Glutamatergic neuron (in vitro differentiated cells): ENCODE measurements around the gene MT1B. TPM values are rescaled to one million over a fixed set of nuclear protein-coding genes. Genes with fewer than 3 reads are reported as not detected.
A peak's percentile ranks its signal among the peaks of the same experiment; 100 is the strongest.

Experiments used
- DNase-seq: peaks from one replicate; pipeline ENCODE4 v3.0.0; 2022
- H3K27ac Mint-ChIP-seq: one replicate; pipeline ENCODE4 v1.8.0; 2020; ENCODE audit warnings: mild to moderate bottlenecking, mixed read lengths, inconsistent platforms; ENCODE audit not compliant: unreplicated experiment
- H3K27me3 Mint-ChIP-seq: one replicate; pipeline ENCODE4 v1.8.0; 2020; ENCODE audit warnings: mild to moderate bottlenecking, moderate library complexity, mixed read lengths, inconsistent platforms; ENCODE audit not compliant: unreplicated experiment
- H3K36me3 Mint-ChIP-seq: one replicate; pipeline ENCODE4 v1.8.0; 2020; ENCODE audit warnings: mild to moderate bottlenecking, mixed read lengths, inconsistent platforms; ENCODE audit not compliant: unreplicated experiment
- H3K4me1 Mint-ChIP-seq: one replicate; pipeline ENCODE4 v1.8.0; 2020; ENCODE audit warnings: mild to moderate bottlenecking, low read depth, mixed read lengths, inconsistent platforms; ENCODE audit not compliant: unreplicated experiment
- H3K4me3 Mint-ChIP-seq: one replicate; pipeline ENCODE4 v1.8.0; 2020; ENCODE audit warnings: mild to moderate bottlenecking, mixed read lengths, inconsistent platforms; ENCODE audit not compliant: unreplicated experiment
- H3K9me3 Mint-ChIP-seq: one replicate; pipeline ENCODE4 v1.8.0; 2020; ENCODE audit warnings: mild to moderate bottlenecking, moderate library complexity, mixed read lengths, inconsistent platforms; ENCODE audit not compliant: unreplicated experiment
- total RNA-seq: library from RNA; stranded (reverse); fragmentation: NEBNext Ultra II Directional; extraction: Animal tissue kit (Norgen Biotek cat#: 25700); gene quantifications from one replicate; pipeline ENCODE4 v1.2.1, GENCODE V29; 2021; ENCODE audit not compliant: unreplicated experiment
- TF ChIP-seq, protein P1 (sequence below): fragments of 200-600 bp; sonication (generic); IDR thresholded peaks from one replicate; pipeline ENCODE4 v1.5.0; 2021; ENCODE audit not compliant: partially characterized antibody, unreplicated experiment

MT1B gene
- total RNA-seq, 1 donor from 2014 or later = not detected

DNA sequence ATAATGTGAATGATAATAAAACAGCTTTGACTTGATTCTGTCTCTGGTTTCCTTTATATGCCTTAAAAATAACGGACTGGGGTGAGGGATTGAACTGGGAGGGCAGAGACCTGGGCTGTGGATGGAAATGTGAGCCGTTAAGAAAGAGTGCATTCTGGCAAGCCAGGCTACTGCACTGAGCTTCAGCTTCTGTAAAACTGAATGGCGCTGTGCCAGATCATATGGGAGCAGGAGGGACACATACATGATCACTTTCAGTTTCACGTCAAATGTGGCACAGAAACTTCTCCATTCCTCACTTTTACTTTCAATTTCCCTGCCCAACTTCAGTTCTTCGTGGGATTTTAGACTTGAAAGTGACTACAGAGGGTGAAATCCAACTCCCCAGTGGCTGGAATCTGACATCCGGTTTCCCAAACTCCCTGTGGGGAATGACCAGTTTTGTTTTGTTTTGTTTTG lies 42.2 kb upstream of the MT1B start:
- Mint-ChIP-seq H3K4me1 (peaks cover 12% of the 10 kb centered on the region), H3K9me3 (no peaks in the 10 kb centered on the region), H3K36me3 (no peaks in the 10 kb centered on the region), H3K4me3 (peak overlapping the region; percentile 86), H3K27me3 (peaks cover 24% of the 10 kb centered on the region), H3K27ac (no peak overlapping the region)
- TF ChIP-seq, protein P1, sequence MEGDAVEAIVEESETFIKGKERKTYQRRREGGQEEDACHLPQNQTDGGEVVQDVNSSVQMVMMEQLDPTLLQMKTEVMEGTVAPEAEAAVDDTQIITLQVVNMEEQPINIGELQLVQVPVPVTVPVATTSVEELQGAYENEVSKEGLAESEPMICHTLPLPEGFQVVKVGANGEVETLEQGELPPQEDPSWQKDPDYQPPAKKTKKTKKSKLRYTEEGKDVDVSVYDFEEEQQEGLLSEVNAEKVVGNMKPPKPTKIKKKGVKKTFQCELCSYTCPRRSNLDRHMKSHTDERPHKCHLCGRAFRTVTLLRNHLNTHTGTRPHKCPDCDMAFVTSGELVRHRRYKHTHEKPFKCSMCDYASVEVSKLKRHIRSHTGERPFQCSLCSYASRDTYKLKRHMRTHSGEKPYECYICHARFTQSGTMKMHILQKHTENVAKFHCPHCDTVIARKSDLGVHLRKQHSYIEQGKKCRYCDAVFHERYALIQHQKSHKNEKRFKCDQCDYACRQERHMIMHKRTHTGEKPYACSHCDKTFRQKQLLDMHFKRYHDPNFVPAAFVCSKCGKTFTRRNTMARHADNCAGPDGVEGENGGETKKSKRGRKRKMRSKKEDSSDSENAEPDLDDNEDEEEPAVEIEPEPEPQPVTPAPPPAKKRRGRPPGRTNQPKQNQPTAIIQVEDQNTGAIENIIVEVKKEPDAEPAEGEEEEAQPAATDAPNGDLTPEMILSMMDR = no peak
- no peak for DNase-seq

DNA sequence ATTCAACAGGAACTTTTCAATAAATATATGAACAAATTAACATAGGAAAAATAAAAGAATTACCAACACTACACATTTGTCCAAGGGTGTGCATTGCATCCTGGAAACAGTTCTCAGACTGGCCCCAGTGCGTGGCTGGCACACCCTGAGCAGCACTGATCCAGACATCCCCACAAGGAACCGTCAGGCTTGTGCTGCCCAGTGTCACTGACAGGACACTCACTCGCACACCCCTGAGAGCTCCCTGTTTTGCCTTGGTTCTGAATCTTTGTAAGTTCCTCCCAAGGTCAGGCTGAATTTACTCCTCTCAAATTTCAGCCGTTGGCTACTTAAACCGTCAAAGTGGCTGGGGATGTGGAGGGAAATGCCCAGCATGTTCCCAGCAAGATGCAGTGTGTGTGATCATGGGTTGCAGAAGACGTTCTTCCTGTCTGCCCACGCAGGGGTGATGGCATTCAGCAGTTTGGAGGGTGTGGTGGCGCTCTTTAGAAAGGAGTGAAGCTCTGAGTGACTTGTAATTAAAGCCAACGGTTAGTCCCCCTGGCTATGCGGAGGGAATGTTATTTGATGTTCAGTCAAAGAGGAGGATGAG lies 41.6 kb upstream of the MT1B start:
- TF ChIP-seq, protein P1 = no peak
- H3K4me3 Mint-ChIP-seq = no peak overlapping the region
- no peaks in the 10 kb centered on the region for H3K36me3 Mint-ChIP-seq
- H3K27me3 Mint-ChIP-seq = peaks cover 24% of the 10 kb centered on the region
- no peaks in the 10 kb centered on the region for H3K9me3 Mint-ChIP-seq
- H3K4me1 Mint-ChIP-seq = peaks cover 12% of the 10 kb centered on the region
- no peak for DNase-seq
- H3K27ac Mint-ChIP-seq = no peak overlapping the region

DNA sequence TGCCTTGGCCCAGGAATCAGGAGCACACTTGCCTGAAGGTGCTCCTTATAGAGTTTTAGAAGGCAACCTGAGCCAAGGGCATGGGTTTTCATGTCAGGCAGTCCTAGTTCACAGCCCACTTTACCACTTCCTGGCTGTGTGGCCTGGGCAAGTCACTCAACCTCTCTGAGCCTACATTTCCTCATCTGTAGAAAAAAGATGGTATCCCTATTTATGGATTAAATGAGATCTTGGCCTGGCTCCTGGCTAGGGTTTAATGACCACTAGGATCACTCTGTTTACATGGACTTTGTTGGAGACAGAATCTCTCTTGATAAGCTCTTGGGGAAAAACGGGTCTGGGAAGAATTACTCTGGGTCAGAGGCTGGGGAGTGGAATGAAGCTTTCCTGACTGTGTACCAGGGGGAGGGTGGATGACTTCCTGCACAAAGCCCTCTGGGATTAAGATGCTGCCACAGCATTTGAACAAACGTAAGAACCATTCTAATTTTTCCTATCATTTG lies 41.0 kb upstream of the MT1B start:
- no peaks in the 10 kb centered on the region for H3K36me3 Mint-ChIP-seq
- peaks cover 24% of the 10 kb centered on the region for H3K27me3 Mint-ChIP-seq
- H3K27ac Mint-ChIP-seq = no peak overlapping the region
- no peaks in the 10 kb centered on the region for H3K9me3 Mint-ChIP-seq
- no peak overlapping the region for H3K4me3 Mint-ChIP-seq
- peaks cover 12% of the 10 kb centered on the region for H3K4me1 Mint-ChIP-seq
- DNase-seq = no peak
- TF ChIP-seq, protein P1 = no peak

GRCh38 chr16:56611281-56611833 lies 40.3 kb upstream of the MT1B start:
- Mint-ChIP-seq H3K4me1 (peaks cover 12% of the 10 kb centered on the region), H3K9me3 (no peaks in the 10 kb centered on the region), H3K27me3 (peaks cover 19% of the 10 kb centered on the region), H3K4me3 (no peak overlapping the region), H3K36me3 (no peaks in the 10 kb centered on the region), H3K27ac (no peak overlapping the region)
- DNase-seq = no peak
- TF ChIP-seq, protein P1 = no peak

- peaks cover 30% of the 10 kb centered on the region for H3K27me3 Mint-ChIP-seq
- peaks cover under 1% of the 10 kb centered on the region for H3K9me3 Mint-ChIP-seq
These were observed 38.0 kb upstream of the MT1B start for GRCh38 chr16:56613706-56614105.

More at GRCh38 chr16:56613706-56614105, 38.0 kb upstream of the MT1B start:
- Mint-ChIP-seq H3K4me3 (no peak overlapping the region), H3K27ac (no peak overlapping the region), H3K4me1 (peaks cover 14% of the 10 kb centered on the region), H3K36me3 (no peaks in the 10 kb centered on the region)
- TF ChIP-seq, protein P1 = no peak
- no peak for DNase-seq
